H9 (cell line): ENCODE measurements around the gene ARHGAP8. TPM values are rescaled to one million over a fixed set of nuclear protein-coding genes. Genes with fewer than 3 reads are reported as not detected.

Source experiments
- DNase-seq: peaks from one replicate; pipeline ENCODE4 v3.0.0-alpha.2; 2017
- H2AFZ ChIP-seq: one replicate; pipeline ENCODE4 v1.6.1; 2013; ENCODE audit warnings: mild to moderate bottlenecking, low read length, control low read depth, moderate library complexity
- H2AK5ac ChIP-seq: 2 replicates; pipeline ENCODE4 v1.6.1; 2013; ENCODE audit warnings: low read length, control low read depth, mixed read lengths; ENCODE audit not compliant: insufficient read length
- H2BK120ac ChIP-seq: one replicate; pipeline ENCODE4 v1.6.1; 2013; ENCODE audit warnings: low read depth, mild to moderate bottlenecking, low read length, control low read depth, inconsistent platforms; ENCODE audit not compliant: poor library complexity, severe bottlenecking
- H2BK12ac ChIP-seq: 2 replicates; pipeline ENCODE4 v1.6.1; 2013; ENCODE audit warnings: low read length, control low read depth, mixed read lengths, low read depth; ENCODE audit not compliant: insufficient read length
- H2BK15ac ChIP-seq: 2 replicates; pipeline ENCODE4 v1.6.1; 2013; ENCODE audit warnings: low read depth, low read length, control low read depth
- H2BK20ac ChIP-seq: one replicate; pipeline ENCODE4 v1.6.1; 2013; ENCODE audit warnings: low read depth, mild to moderate bottlenecking, low read length, control low read depth, inconsistent platforms; ENCODE audit not compliant: poor library complexity, severe bottlenecking
- H2BK5ac ChIP-seq: 2 replicates; pipeline ENCODE4 v1.6.1; 2013; ENCODE audit warnings: low read length, control low read depth, mixed read lengths; ENCODE audit not compliant: insufficient read length
- H3K14ac ChIP-seq: 2 replicates; pipeline ENCODE4 v1.6.1; 2013; ENCODE audit warnings: low read length, control low read depth; ENCODE audit not compliant: insufficient read depth
- H3K18ac ChIP-seq: 2 replicates; pipeline ENCODE4 v1.6.1; 2013; ENCODE audit warnings: low read depth, mild to moderate bottlenecking, mixed read lengths, low read length, control low read depth; ENCODE audit not compliant: insufficient read length
- H3K23ac ChIP-seq: 2 replicates; pipeline ENCODE4 v1.6.1; 2013; ENCODE audit warnings: low read length, control low read depth, mixed read lengths, low read depth; ENCODE audit not compliant: insufficient read length
- H3K23me2 ChIP-seq: 2 replicates; pipeline ENCODE4 v1.6.1; 2013; ENCODE audit warnings: low read depth, mild to moderate bottlenecking, mixed read lengths, low read length, control low read depth; ENCODE audit not compliant: insufficient read length, poor library complexity, severe bottlenecking
- H3K27ac ChIP-seq: 2 replicates; pipeline ENCODE4 v1.5.1; 2013; ENCODE audit warnings: low read length, control low read depth, mixed read lengths, low read depth; ENCODE audit not compliant: insufficient read length
- H3K27me3 ChIP-seq: 2 replicates; pipeline ENCODE4 v1.6.1; 2013; ENCODE audit warnings: low read length, control low read depth, inconsistent platforms; ENCODE audit not compliant: insufficient read depth
- H3K4ac ChIP-seq: 2 replicates; pipeline ENCODE4 v1.6.1; 2013; ENCODE audit warnings: low read depth, mild to moderate bottlenecking, control low read depth, inconsistent platforms, low read length, moderate library complexity
- H3K4me1 ChIP-seq: 2 replicates; pipeline ENCODE4 v1.6.1; 2013; ENCODE audit warnings: low read length, control low read depth, inconsistent platforms; ENCODE audit not compliant: insufficient read depth
- H3K4me2 ChIP-seq: 2 replicates; pipeline ENCODE4 v1.6.1; 2013; ENCODE audit warnings: low read length, control low read depth, mixed read lengths; ENCODE audit not compliant: insufficient read length, insufficient read depth
- H3K56ac ChIP-seq: 2 replicates; pipeline ENCODE4 v1.6.1; 2013; ENCODE audit warnings: low read depth, mild to moderate bottlenecking, mixed read lengths, low read length, control low read depth; ENCODE audit not compliant: insufficient read length
- H3K79me1 ChIP-seq: 2 replicates; pipeline ENCODE4 v1.6.1; 2013; ENCODE audit warnings: low read depth, mild to moderate bottlenecking, moderate library complexity, low read length, control low read depth, inconsistent platforms; ENCODE audit not compliant: insufficient read depth, poor library complexity, severe bottlenecking
- H3K79me2 ChIP-seq: 2 replicates; pipeline ENCODE4 v1.6.1; 2013; ENCODE audit warnings: low read length, control low read depth, inconsistent platforms; ENCODE audit not compliant: insufficient read depth
- H3K9ac ChIP-seq: 2 replicates; pipeline ENCODE4 v1.6.1; 2013; ENCODE audit warnings: low read length, control low read depth, mixed read lengths; ENCODE audit not compliant: insufficient read length; ENCODE audit errors: extremely low read depth
- H3K9me3 ChIP-seq: one replicate; pipeline ENCODE4 v1.6.1; 2013; ENCODE audit warnings: low read depth, low read length, inconsistent platforms; ENCODE audit not compliant: control insufficient read depth
- H3T11ph ChIP-seq: one replicate; pipeline ENCODE4 v1.6.1; 2013; ENCODE audit warnings: mild to moderate bottlenecking, low read length, control low read depth, inconsistent platforms
- H4K20me1 ChIP-seq: one replicate; pipeline ENCODE4 v1.6.1; 2013; ENCODE audit not compliant: control insufficient read depth, insufficient read length, insufficient read depth
- H4K5ac ChIP-seq: 2 replicates; pipeline ENCODE4 v1.6.1; 2013; ENCODE audit warnings: low read depth, mild to moderate bottlenecking, mixed read lengths, low read length, control low read depth; ENCODE audit not compliant: insufficient read length
- H4K8ac ChIP-seq: replicated peaks from 2 replicates; pipeline ENCODE4 v1.6.1; 2013; ENCODE audit warnings: low read length, control low read depth, mixed read lengths, low read depth; ENCODE audit not compliant: insufficient read length
- H4K91ac ChIP-seq: 2 replicates; pipeline ENCODE4 v1.6.1; 2013; ENCODE audit warnings: low read depth, mild to moderate bottlenecking, moderate library complexity, mixed read lengths, low read length, control low read depth; ENCODE audit not compliant: insufficient read length
- H3K27ac Mint-ChIP-seq, 3 experiments: 2 replicates in 2 of 3; 3 replicates in 1 of 3; pipeline ENCODE4 v1.8.0; 2020 to 2021; ENCODE audit warnings: mixed read lengths in 3 of 3, mild to moderate bottlenecking in 1 of 3, moderate library complexity in 1 of 3
- H3K27me3 Mint-ChIP-seq: 2 replicates; pipeline ENCODE4 v1.8.0; 2021; ENCODE audit warnings: low read depth, mild to moderate bottlenecking, moderate library complexity, mixed read lengths
- H3K36me3 Mint-ChIP-seq, 3 experiments: 2 replicates in 2 of 3; 3 replicates in 1 of 3; pipeline ENCODE4 v1.8.0; 2020 to 2021; ENCODE audit warnings: low read depth in 3 of 3, mixed read lengths in 3 of 3; ENCODE audit not compliant: insufficient read depth in 1 of 3
- H3K4me1 Mint-ChIP-seq, 2 experiments: 2 replicates each; pipeline ENCODE4 v1.8.0; 2020; ENCODE audit warnings: mixed read lengths in 2 of 2
- H3K4me3 Mint-ChIP-seq, 2 experiments: 2 replicates in 1 of 2; 3 replicates in 1 of 2; pipeline ENCODE4 v1.8.0; 2020 to 2021; ENCODE audit warnings: mild to moderate bottlenecking in 2 of 2, mixed read lengths in 2 of 2, moderate library complexity in 1 of 2
- H3K9me3 Mint-ChIP-seq, 2 experiments: 2 replicates in 1 of 2; 3 replicates in 1 of 2; pipeline ENCODE4 v1.8.0; 2020; ENCODE audit warnings: mild to moderate bottlenecking in 2 of 2, mixed read lengths in 2 of 2, moderate library complexity in 1 of 2
- WGBS: extraction: QIAGEN DNeasy Blood & Tissue Kit; methylation state at CpG from one replicate; pipeline ENCODE4 v1.1.7; 2013; ENCODE audit warnings: missing lambda C conversion rate, low lambda C conversion rate, mixed read lengths; ENCODE audit not compliant: insufficient read length; ENCODE audit errors: extremely low coverage; 5-methylcytosine and 5-hydroxymethylcytosine counted together
- total RNA-seq: library from RNA; stranded (reverse); gene quantifications from 2 replicates; pipeline ENCODE4 v1.2.1, GENCODE V29; 2021
- TF ChIP-seq, protein P1 (sequence below): fragments of 200-600 bp; sonication (generic); conservative IDR thresholded peaks from 3 replicates; pipeline ENCODE4 v1.8.0; 2021; ENCODE audit warnings: antibody characterized with exemption, mild to moderate bottlenecking

The ARHGAP8 gene
- total RNA-seq, 1 experiment from 2014 or later = 35.4 TPM

DNA sequence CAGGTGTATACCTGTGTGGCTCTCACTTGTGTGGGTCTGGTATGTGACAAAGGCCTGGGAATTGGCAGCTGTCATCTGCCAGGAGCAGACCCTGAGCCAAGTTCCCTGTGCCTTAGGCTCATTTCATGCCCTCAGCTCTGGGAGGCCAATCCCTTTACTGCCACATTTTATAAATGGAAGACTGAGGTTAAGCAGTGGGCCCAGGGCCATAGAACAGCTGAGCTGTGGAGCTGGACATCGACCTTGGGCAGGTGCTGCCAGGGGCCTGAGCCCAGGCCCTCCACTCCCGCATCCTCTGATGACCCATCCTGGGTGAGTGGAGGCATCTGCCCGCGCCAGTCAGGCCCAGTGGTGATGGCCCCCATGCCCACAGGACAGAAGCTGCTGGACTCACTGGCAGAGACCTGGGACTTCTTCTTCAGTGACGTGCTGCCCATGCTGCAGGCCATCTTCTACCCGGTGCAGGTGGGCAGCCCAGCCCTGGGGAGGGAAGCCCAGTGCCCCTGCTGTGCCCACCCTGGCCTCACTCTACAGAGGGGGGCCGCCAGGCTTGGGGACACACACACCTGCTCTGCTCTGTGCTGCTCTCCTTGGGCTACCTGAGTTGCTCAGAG is 20.9 kb upstream of the ARHGAP8 start:
- Histone ChIP-seq H2BK20ac (no peak overlapping the region), H2BK12ac (no peak overlapping the region), H4K20me1 (no peaks in the 10 kb centered on the region), H2AFZ (no peak overlapping the region), H3K23ac (no peak overlapping the region), H3K23me2 (no peaks in the 10 kb centered on the region), H3K9ac (no peak overlapping the region), H3T11ph (no peak overlapping the region), H3K4ac (no peak overlapping the region), H3K27me3 (no peaks in the 10 kb centered on the region), H3K14ac (no peak overlapping the region), H4K5ac (no peak overlapping the region), H4K91ac (no peak overlapping the region), H3K4me1 (no peaks in the 10 kb centered on the region), H2BK120ac (no peak overlapping the region), H2BK5ac (no peak overlapping the region), H3K9me3 (no peaks in the 10 kb centered on the region), H3K4me2 (no peak overlapping the region), H2AK5ac (no peak overlapping the region), H2BK15ac (no peak overlapping the region), H3K79me2 (no peaks in the 10 kb centered on the region), H3K27ac (no peak overlapping the region), H3K18ac (no peak overlapping the region), H3K56ac (no peak overlapping the region), H3K79me1 (no peaks in the 10 kb centered on the region), H4K8ac (no peak overlapping the region)
- Mint-ChIP-seq H3K36me3 (peaks cover 0 to 3% (median 0%) of the 10 kb centered on the region in 3 experiments; a peak in 1 of 7 replicates), H3K9me3 (no peaks in the 10 kb centered on the region), H3K4me3 (no peak overlapping the region), H3K4me1 (peaks cover 4 to 19% of the 10 kb centered on the region in 2 experiments), H3K27me3 (no peaks in the 10 kb centered on the region; the same call in 1 of the 2 replicates), H3K27ac (no peak overlapping the region; a peak in 1 of 7 replicates)
- no peak for DNase-seq
- WGBS = no CpG with 5 or more reads among the region's 7 CpGs
- TF ChIP-seq, protein P1, sequence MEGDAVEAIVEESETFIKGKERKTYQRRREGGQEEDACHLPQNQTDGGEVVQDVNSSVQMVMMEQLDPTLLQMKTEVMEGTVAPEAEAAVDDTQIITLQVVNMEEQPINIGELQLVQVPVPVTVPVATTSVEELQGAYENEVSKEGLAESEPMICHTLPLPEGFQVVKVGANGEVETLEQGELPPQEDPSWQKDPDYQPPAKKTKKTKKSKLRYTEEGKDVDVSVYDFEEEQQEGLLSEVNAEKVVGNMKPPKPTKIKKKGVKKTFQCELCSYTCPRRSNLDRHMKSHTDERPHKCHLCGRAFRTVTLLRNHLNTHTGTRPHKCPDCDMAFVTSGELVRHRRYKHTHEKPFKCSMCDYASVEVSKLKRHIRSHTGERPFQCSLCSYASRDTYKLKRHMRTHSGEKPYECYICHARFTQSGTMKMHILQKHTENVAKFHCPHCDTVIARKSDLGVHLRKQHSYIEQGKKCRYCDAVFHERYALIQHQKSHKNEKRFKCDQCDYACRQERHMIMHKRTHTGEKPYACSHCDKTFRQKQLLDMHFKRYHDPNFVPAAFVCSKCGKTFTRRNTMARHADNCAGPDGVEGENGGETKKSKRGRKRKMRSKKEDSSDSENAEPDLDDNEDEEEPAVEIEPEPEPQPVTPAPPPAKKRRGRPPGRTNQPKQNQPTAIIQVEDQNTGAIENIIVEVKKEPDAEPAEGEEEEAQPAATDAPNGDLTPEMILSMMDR = no peak
